SIG-M5 (cell line): ENCODE data around the gene FURIN.
"Not testable (repeated sequence)": the region's sequence is repeated elsewhere in the genome, so short reads cannot be mapped to it uniquely, and the experiment has no call there.

Experiments used
- DNase-seq: peaks from one replicate; lab custom pipeline; 2025; lab: John Stamatoyannopoulos, UW

The FURIN gene

DNA sequence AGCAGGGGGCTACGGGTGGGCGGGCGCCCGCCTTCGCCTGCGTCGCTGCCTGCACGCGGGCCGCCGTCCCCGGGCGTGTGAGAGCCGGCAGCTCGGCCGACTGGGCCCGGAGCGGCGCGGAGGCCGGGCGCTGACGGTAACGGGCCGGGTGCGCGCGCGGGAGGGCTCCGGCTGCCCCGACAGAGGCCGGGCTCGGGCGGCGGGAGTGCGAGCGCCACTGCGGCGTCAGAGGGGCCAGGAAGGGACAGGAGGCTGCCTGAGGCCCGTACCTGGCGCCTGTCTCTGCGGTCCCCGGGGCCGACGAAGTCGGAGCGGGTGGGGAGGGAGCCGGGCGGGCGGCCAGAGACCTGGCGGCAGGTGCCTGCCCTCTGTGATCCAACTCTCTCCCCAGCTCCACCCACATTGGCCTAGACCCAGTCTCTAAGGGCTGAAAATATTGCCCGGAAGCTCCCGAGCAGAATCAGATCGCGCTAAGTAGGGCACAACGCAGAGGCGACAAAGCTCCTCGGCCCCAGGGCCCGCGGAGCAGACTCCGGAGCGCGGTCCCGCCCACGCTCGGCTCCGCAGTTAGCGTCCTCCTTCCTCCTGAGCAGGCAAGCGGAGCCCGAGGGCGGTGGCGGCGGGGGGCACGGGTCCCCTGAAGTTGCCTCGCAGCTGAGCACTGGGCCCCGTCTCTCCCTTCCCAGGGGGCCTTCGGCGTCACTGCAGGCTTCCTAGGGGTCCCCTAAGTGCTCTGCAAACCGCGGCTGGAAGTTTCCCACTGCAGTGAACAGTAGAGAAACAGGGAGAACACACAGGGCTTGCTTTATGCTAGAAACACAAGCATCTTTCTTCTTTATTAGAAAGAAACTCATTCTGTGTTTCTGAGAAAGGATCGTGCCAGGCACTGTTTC, 34.7 kb downstream of the FURIN start, which contains the start of gene MAN2A2:
MAN2A2 (plus strand) TSS at position 463 of the 893 bp plus-strand sequence. CDS start 906 bp downstream, outside the sequence.
- no peak for DNase-seq

DNA sequence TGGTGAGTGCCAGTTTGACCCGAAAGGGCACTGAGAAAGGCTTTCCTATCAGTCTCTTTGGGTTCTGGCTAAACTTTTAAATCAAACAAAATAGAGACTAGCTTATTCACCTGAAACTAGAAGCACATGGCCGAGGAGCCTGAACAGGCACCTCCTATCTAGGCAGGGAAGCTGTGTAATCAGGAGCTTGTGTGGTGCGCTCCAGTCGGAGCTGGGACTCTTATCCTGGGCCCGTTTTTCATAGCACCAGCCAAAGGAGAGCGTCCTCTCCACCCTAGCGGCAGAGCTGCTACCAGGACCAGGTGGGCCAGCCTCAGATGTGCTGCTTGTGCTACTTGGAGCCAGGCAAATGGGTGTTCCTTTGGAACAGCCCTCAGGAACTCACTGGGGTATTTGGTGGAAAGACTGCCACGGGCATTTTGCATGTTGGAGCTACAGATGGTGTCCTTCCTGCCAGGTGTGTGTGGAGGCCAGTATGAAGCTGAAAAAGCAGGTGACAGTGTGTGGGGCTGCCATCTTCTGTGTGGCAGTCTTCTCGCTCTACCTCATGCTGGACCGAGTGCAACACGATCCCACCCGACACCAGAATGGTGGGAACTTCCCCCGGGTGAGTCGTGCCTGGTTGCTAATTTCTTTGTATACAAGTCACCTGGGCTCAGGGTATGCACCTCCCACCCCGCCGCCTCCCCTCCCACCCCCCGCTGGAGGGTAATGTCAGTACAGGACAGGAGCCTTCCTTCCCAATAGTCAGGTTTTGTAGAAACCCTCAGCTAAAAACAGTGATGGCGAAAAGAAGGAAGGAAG, 35.5 kb downstream of the FURIN start:
- no peak for DNase-seq

DNA sequence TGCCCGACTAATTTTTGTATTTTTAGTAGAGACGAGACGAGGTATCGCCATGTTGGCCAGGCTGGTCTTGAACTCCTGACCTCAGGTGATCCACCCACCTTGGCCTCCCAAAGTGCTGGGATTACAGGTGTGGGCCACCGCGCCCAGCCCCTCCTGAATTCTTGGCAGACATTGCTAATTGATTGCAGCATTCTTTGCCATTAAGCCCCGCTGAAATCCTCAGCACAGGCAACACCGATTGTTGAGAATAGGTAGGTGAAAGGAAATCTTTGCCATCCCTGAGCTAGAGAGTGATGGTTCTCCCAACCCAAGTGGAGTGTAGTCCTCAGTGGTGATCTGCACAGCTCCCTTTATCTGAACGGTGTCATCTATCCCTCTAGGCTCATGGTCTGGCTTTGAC, 36.4 kb downstream of the FURIN start:
- no peak for DNase-seq

DNA sequence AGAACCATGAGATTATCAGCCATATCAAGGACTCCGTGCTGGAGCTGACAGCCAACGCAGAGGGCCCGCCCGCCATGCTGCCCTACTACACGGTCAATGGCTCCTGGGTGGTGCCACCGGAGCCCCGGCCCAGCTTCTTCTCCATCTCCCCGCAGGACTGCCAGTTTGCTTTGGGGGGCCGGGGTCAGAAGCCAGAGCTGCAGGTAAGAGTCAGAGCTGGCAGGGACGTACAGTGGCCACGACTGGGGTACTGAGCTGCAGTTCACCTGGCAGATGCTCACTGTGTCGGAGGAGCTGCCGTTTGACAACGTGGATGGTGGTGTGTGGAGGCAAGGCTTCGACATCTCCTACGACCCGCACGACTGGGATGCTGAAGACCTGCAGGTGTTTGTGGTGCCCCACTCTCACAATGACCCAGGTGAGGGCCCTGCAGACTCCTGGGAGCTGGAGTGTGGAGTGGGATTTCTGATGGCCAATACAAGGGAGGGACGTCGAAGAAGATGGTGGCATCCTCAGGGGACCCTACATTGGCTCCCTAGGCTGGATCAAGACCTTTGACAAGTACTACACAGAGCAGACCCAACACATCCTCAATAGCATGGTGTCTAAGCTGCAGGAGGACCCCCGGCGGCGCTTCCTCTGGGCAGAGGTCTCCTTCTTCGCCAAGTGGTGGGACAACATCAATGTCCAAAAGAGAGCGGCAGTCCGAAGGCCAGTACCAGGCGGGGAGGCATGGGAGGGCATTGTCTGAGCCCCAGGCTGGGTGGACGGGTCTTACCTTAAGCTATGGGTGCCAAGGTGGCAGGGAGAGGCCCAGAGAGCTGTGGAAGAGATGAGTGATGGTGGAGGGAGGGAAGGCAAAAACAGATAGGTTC, 37.2 kb downstream of the FURIN start:
- no peak for DNase-seq

DNA sequence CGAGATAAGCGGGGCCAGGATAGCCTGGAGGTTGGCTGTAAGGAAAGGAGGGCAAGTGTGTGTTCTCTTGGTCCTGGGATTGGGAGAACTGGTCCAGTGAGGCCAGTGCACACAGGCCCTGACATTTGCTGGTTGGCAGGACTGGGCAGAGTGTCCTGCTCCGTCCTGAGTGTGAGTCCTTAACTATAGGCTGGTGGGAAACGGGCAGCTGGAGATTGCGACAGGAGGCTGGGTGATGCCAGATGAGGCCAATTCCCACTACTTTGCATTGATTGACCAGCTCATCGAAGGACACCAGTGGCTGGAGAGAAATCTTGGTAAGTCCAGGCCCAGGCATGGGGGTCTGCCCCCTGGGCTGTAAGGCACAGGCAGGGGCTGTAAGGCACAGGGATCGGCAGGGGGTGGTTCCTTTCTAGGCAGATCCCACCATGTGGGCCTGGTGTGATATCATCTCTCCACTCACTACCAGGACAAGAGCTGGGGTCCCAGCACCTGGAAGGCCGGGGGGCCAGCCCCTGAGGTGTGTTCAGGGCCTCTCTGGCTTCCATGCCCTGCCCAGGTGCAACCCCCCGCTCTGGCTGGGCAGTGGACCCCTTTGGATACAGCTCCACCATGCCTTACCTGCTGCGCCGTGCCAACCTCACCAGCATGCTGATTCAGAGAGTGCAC, 37.9 kb downstream of the FURIN start:
- DNase-seq = no peak

DNA sequence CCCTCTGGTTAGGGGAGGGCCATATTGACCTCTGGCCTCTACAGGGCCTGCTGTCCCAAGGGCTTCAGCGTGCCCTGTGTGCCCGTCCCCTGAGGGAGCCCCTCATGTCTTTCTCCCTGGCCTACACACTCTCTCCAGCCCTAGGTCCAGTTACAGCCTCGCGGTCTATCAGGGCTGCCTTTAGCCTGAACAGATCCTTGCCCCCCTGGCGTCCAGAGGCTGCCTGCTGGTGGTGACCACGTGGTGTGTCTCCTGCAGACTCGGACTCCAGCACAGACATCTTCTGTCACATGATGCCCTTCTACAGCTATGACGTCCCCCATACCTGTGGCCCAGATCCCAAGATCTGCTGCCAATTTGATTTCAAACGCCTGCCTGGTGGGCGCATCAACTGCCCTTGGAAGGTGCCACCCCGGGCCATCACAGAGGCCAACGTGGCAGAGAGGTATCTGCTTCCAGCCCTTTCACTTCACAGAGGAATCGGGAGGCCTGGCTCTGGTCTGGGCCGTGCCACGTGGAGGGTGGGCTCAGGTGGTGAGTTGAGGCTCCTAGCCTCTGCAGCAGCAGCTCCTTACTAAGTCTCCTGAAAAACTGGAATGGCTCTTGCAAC, 38.8 kb downstream of the FURIN start:
- no peak for DNase-seq

DNA sequence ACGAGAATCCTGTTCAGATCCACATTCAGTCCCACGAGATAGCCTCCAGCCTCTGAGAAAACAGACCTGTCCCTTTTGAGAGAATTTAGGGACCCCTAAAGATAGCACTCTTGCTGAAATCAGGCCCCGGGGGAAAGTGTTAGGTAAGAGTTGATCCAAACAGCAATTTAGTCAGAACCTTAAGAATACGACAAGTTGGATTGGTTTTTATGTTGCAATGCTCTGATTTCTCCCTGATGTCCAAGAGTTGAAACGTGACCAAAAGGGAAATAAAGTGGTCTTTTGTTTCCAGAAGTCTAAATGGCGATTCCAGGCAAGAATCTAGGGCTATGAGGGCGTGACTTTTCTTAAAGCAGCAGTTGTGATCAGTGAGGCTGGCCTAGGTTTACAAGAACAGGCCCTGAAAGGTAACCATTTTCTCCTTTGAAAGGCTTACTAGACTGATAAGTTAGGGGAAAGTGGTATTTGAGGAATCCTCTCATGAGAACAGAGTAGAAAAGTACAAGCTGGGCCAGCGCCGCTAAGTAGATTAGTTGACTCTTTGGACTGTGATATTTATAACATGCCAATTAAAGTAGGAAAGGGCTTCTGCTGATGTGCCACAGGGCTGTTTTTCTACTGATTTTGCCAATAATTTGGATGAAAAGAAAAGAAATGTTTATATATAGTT, 39.6 kb downstream of the FURIN start:
- no peak for DNase-seq

DNA sequence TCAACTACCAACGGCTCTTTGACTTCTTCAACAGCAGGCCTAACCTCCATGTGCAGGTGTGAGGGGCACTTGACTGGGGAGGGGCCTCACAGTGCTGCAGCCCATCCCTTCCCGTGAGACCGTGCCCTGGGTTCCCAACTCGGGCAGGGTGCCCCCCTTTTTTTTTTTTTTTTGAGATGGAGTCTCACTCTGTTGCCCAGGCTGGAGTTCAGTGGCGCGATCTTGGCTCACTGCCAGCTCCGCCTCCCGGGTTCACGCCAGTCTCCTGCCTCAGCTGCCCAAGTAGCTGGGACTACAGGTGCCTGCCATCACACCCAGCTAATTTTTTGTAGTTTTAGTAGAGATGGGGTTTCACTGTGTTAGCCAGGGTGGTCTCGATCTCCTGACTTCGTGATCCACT, 41.1 kb downstream of the FURIN start:
- DNase-seq = not testable (repeated sequence)

DNA sequence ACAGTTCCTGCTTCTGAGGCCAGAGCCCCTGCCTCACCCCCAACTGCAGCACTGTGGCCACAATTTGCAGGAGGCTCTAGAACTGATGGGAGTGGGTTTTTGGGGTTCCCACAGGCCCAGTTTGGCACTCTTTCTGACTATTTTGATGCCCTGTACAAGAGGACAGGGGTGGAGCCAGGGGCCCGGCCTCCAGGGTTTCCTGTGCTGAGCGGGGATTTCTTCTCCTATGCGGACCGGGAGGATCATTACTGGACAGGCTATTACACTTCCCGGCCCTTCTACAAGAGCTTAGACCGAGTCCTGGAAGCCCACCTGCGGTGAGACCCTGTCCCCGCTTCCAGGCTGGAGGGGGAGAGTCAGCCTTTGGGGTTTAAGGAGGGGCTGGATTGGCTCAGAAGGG, 41.6 kb downstream of the FURIN start:
- no peak for DNase-seq

DNA sequence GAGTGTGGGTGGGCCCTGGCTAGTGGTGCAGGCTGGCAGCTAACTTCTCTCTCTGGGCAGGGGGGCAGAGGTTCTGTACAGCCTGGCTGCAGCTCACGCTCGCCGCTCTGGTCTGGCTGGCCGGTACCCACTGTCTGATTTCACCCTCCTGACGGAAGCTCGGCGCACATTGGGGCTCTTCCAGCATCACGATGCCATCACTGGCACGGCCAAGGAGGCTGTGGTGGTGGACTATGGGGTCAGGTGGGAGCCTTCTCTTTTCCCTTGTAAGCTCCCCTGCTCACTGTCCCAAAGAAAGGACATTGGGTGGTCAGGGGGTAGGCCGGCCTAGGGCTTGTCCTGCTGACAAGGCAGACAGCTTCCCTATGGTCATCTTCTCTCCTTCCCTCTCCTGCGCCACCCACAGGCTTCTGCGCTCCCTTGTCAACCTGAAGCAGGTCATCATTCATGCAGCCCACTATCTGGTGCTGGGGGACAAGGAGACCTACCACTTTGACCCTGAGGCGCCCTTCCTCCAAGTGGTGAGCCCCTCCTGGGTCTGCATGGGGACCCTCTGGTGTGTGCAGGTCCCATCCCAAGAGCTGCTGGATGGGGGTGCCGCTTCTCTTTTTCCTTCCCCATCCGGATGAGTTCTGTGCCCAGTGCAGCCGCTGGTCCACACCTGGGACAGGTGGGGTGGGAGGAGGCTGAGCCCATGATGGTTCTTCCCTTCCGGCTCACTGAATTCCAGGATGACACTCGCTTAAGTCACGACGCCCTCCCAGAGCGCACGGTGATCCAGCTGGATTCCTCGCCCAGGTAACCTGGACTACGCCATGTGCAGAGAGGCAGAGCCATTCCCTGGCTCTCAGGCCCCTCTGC, 42.3 kb downstream of the FURIN start:
- no peak for DNase-seq

DNA sequence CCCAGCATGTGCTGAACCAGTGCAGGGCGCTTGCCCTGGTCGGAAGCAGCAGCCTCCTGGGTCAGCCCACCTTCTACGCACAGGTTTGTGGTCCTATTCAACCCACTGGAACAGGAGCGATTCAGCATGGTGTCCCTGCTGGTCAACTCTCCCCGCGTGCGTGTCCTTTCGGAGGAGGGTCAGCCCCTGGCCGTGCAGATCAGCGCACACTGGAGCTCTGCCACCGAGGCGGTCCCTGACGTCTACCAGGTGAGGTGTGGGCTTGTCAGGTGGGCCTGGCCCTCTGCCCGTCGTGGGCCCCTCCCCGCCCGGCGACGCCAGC, 42.9 kb downstream of the FURIN start:
- no peak for DNase-seq

DNA sequence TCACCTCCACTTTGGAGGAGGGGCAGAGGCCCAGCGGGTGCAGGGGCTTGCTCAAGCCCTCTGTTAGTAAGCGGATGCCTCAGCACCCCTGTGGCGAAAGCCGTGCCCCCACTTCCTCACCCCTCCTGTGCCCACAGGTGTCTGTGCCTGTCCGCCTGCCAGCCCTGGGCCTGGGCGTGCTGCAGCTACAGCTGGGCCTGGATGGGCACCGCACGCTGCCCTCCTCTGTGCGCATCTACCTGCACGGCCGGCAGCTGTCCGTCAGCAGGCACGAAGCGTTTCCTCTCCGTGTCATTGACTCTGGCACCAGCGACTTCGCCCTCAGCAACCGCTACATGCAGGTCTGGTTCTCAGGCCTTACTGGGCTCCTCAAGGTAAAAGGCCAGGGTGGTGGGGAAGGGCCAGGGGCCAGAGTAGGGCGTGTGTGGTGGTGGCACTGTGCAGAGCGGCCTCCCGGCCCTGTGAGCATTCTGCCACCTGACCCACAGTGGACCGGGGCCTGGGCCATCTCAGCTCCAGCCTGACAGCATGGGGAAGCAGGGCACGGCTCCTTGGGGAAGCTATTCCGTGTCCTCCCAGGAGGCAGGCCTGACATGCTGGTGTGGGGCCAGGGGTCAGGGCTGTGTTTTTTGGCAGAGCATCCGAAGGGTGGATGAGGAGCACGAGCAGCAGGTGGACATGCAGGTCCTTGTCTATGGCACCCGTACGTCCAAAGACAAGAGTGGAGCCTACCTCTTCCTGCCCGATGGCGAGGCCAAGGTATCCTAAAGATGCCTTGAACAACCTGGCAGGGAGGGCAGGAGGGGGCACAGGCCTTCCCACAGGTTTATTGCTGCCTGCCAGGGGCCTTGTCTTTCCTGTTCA, 43.8 kb downstream of the FURIN start:
- DNase-seq = no peak

DNA sequence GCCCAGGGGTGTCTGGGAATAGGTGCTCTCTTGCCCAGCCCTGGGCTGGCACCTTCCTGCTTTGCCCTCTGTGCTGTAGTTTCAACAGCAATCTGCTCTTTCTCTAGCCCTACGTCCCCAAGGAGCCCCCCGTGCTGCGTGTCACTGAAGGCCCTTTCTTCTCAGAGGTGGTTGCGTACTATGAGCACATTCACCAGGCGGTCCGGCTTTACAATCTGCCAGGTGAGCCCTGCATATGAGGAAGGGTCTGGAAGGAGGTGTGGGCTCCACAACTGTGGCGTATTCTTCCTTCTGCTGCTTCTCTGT, 44.3 kb downstream of the FURIN start:
- DNase-seq = no peak

DNA sequence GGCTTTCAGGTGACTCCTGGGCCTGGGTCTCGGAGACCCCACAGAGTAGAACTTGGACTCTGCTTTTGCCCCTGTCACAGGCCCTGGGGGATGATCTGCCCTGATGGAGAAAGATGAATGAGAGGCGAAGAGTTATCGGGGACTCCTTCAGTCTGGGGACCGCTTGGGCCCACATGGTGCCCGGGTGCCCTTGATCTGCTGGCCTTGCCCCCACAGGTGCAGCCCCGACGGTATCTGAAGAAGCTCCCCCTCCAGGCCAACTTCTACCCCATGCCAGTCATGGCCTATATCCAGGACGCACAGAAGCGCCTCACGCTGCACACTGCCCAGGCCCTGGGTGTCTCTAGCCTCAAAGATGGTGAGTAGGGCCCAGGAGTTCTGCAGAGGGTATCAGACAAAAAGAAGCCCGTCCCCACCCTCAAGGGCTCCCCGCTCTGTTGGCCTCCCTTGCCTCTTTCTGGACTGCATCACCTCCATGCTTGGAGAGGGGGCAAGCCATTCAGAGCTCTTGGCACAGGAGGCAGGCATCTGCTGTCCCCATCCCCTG, 45.1 kb downstream of the FURIN start:
- no peak for DNase-seq

DNA sequence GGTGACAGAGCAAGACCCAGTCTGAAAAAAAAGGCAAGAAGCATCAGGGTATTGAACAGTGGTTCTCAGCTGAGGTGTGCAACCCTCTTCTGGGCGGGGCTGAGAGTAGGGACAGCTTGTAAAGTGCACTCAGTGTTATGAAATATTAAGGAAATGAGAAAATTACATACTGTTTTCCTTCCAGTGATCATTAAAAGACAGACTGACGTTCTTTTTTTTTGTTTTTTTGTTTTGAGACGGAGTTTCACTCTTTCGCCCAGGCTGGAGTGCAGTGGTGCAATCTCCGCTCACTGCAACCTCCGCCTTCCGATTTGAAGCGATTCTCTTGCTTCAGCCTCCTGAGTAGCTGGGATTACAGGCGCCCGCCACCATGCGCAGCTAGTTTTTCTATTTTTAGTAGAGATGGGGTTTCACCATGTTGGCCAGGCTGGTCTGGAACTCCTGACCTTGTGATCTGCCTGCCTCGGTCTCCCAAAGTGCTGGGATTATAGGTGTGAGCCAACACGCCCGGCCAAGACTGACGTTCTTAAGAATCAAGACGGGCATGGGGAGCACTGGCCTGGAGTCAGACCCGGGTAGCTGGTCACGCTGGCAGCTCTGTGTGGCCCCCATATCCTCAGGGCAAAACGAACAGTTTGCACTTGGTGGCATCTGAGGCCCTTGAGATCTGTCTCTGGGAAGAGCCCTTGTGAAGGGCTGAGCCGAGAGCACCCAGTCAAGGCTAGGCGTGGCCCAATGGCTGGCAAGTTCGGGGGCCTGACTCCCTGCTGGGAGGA, 46.1 kb downstream of the FURIN start:
- no peak for DNase-seq

DNA sequence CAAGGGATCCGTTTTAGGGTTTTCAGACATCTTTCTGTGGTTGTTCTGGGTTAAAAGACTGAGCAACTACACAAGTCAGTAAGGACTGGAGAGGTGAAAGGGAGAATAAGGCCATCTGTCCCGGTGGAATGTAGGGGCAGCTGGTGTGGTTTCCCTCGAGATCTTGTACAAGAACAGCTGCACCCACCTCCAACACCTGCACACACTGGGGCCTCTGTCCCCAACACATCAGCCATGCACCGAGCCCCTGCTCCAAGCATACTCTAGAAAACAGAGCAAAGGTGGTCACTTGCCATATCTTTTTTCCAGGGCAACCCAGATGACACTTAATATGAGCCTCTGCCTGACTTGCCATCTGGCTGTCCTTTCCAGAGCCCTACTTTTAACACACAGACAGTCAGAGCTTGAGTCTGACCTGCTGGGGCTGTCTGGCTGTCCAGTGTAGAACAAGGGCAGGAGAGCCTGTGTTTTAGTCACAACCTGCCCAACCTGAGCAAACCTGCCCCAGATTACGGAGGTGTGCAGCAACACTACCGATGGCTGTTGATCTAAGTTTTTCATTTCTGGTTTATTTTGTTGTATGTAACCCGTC, 46.9 kb downstream of the FURIN start:
- DNase-seq = no peak

DNA sequence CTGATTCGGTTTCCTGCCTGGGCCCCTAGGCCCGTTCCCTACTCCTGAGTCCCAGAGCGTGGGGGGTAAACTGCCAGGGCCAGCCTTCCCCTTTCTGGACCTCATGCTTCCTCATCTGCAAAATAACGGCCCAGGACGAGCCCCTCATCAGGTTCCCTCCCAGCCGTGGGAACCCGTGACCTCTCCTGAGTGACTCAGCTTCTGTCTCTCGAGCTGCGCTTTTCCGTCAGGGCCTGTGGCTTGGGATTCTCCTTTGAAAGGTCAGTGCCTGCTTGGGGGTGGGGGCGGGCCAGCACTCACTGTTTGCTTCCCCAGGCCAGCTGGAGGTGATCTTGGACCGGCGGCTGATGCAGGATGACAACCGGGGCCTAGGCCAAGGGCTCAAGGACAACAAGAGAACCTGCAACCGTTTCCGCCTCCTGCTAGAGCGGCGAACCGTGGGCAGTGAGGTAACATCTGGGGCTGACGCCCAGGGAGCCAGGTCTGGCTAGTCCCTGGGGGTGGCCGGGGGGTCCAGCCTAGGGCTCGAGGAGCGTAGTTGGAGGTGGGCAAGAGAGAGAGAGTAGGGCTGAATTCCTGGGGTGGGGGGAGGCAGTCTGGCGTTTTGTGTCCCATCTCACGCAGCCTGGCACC, 47.5 kb downstream of the FURIN start:
- DNase-seq = no peak
